Epithelial cell of esophagus (primary cell): ENCODE data around the gene KRT86.
"Not testable (repeated sequence)": the region's sequence is repeated elsewhere in the genome, so short reads cannot be mapped to it uniquely, and the experiment has no call there.

Source experiments
- DNase-seq: peaks from one replicate; pipeline ENCODE4 v3.0.0; 2010; ENCODE audit warnings: low read depth
- H3K4me3 ChIP-seq: 2 replicates; pipeline ENCODE4 v1.5.1; 2011; ENCODE audit warnings: mild to moderate bottlenecking, low read length, control low read depth
- TF ChIP-seq, protein P1 (sequence below): IDR thresholded peaks from 2 replicates; pipeline ENCODE4 v1.5.1; 2011; ENCODE audit warnings: low read depth, mild to moderate bottlenecking, low read length, control low read depth, inconsistent platforms; ENCODE audit not compliant: insufficient read depth; ENCODE audit errors: missing control alignments

The KRT86 gene

DNA sequence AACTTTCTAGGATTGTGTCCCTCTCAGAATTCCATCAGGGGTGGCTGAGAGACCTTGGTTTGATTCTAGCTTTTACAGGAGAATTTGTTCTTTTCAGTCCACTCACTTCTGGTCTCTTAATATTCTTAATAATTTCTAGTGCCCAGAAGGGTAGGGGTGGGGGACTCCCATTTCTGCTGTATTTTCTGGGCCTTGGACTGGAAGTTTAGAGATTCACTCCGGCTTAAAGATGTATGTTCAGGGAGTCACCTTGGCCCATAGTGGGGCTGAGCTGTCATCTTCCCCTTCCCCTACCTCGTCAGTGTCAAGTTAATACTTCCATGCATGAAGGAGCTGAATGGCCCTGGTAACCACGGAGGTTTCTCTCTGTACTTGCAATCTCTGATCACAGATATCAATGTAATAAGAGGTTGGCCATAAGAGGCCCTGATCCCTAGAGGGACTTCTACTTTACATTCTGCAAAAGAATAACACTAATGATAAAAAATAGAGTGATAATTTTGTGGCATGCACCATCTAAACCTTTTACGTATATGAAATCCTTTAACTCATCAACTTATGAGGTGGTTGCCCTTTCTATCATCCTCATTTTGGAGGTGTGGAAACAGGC lies 10.2 kb downstream of the KRT86 start:
- no peak overlapping the region for H3K4me3 ChIP-seq
- TF ChIP-seq, protein P1, sequence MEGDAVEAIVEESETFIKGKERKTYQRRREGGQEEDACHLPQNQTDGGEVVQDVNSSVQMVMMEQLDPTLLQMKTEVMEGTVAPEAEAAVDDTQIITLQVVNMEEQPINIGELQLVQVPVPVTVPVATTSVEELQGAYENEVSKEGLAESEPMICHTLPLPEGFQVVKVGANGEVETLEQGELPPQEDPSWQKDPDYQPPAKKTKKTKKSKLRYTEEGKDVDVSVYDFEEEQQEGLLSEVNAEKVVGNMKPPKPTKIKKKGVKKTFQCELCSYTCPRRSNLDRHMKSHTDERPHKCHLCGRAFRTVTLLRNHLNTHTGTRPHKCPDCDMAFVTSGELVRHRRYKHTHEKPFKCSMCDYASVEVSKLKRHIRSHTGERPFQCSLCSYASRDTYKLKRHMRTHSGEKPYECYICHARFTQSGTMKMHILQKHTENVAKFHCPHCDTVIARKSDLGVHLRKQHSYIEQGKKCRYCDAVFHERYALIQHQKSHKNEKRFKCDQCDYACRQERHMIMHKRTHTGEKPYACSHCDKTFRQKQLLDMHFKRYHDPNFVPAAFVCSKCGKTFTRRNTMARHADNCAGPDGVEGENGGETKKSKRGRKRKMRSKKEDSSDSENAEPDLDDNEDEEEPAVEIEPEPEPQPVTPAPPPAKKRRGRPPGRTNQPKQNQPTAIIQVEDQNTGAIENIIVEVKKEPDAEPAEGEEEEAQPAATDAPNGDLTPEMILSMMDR, result no peak
- no peak for DNase-seq

DNA sequence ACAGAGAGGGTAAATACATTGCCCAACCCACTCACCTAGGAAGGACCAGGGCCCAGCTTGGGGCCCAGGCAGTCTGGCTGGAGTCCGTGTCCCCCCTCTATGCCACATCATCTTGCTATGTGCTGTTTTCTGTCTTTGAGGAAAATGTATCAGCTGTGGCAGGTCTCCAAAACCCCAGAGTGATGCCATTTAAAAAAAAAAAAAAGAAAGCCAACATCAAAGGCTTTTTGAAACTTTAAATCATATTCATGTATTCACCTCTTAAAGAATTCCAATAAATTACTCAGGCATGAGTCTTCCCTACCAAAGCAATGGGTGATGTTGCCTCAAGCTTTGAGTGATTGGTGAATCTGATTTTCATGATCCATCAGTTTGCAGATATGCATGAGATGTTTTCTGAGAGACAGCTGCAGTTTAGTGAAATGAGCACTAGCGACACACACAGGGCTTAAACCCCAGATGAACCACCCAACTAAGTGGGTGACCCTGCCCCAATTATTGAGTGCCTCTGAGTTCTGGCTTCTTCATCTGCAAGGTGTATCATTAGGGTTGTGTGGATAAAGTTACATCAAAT lies 10.8 kb downstream of the KRT86 start:
- no peak overlapping the region for H3K4me3 ChIP-seq
- peak; percentile 64 for DNase-seq
- TF ChIP-seq, protein P1, result no peak

GRCh38 chr12:52285851-52286530 lies 11.5 kb downstream of the KRT86 start:
- no peak for DNase-seq
- no peak overlapping the region for H3K4me3 ChIP-seq
- TF ChIP-seq, protein P1, result no peak

- DNase-seq, H3K4me3 ChIP-seq: not testable (repeated sequence)
Measured at GRCh38 chr12:52286857-52287785, 12.7 kb downstream of the KRT86 start.

DNA sequence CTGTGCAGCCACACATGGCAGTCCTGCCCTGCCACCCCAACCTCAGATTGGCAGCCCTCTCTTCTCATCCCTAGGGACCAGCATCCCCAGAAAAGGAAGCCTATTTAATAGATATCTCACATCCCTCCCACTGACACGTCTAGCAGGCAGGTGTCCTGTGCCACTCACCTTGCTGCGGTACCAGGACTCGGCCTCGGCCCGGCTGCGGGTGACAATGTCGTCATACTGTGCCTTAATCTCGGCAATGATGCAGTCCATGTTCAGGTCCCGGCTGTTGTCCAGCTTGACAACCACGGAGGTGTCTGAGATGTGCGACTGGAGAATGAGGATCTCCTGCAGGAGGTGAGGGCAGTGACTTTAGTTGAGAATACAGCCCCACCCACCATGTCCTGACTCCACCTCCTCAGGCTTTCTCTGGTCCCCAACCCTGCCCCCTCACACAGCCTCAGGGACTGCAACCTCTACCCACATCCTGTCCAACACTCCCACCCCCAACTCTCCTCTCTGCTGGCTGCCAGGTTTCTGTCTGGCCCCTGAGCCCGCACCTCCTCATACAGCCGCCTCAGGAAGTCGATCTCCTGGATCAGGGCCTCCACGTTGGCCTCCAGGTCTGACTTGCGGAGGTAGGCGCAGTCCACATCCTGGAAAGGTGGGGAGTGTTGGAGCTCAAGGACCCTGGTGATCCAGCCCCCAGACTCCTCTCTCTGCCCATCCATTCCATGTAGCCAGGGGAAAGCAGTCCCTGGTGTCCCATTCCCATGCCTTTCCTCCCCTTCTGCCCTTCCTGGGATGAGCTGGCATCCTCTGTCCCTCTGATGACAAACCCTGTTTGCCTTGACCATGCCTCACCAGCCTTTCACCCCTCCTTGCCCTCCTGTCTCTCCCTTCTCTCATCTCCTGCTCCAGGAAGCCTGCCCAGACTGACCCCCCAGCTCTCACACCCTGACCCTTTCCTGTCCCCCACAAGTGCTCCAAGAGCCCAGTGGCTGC lies 13.7 kb downstream of the KRT86 start:
- not testable (repeated sequence) for DNase-seq, H3K4me3 ChIP-seq

DNA sequence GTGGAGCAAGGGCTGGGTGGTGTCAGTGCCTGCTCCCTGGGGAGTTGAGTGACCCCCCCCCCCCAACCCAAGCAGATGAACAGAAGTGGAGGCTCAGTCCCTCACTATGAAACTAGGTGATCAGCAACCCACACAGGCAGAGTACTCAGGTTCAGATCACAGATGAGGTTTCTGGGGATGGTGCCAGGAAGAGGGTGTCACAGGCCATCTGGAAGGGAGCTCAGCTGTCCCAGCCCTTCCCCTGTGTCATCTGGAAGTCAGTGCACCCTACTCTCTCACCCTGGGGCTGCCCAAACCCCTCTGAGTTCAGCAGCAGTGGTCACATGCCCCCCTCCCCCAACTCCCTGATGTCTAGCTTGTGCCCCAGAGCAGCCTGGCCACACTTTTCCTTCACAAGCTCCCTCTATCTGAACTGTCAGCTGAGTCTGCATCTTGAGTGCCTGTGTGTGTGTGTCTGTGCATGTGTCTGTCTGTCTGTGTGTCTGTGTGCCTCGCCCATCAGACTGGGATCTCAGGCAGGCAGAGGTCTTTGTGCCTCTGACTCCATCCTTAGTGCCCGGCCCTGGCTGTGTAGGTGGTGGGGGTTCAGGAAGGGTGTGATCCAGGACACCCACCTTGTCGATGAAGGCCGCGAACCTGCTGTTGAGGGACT lies 16.2 kb downstream of the KRT86 start:
- not testable (repeated sequence) for H3K4me3 ChIP-seq, DNase-seq

DNA sequence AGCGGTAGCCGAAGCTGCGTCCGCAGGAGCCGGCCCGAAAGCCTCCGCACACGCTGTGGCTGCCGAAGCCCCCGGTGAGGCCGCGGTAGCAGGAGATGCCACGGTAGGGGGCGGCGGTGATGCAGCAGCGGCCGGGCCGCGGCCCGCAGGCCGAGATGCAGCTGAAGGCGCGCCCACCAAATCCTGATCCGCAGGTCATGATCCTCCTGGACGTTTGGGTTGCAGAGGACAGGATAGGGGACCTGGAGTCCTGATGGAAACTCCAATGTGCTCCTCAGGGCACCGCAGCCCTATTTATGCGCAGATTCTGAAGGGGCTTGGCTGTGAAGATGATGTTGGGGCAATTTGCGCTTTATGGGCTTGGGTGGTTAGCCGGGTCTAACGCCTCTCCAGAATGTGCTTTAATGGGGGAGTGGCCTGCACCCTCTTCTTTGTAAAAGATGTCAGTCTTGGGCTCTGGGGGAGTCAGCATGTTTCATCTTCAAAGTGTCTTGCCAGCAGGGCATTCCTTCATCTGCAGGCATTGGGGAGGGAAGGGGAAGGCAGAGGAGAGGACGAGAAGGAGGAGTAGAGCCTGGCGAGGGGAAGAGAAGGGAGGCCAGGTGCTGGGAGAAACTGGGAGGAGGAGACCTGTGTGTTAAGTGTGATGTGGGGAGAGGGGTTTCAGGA lies 17.0 kb downstream of the KRT86 start, which contains the start of gene KRT81:
Gene KRT81, minus strand, starts transcription at position 268 of the 669 bp plus-strand sequence. Its CDS starts 69 bp downstream, at position 199.
- DNase-seq, result no peak
- H3K4me3 ChIP-seq, result no peak within 1 kb of the TSS
- TF ChIP-seq, protein P1, result no peak
